ENCODE results near the gene ITGAV.

Gene ITGAV

DNA sequence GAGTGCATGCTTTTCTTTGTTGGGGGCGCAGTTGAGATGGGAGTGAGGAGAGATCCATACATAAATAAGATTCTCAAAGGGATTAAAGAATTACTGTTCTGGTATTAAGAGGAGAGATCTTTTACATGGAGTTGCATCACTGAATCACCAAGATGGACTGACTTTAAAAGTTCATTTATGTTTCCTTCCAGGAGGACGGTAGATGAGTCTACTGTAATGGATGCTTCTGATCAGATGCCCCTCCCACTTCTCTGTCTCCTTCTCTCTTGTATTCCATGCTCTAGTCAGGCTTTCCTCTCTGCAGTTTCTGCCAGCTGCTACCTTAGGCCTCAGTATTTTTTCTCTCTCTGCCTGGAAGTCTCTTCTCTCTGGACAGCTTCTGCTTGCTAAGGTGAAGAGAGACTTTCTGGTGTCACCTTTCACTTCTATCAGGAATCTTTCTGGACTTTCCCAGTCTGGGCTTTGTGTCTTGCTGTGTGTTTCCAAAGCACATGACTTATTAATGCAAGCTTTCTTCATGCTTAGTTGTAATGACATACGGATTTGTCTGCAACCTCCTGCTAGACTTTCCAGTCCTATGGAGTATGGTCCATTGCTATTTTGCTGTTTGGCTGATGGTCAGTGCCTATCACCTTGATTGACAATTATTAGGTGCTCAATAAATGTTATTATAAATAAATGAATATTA is 127.6 kb downstream of the ITGAV start:
- no peak for DNase-seq (ENCODE audit: low read depth in 2 of 2)

GRCh38 chr2:186718122-186718521 is 128.3 kb downstream of the ITGAV start:
- no peak for DNase-seq (ENCODE audit: low read depth in 2 of 2)

GRCh38 chr2:186718903-186719302 is 129.0 kb downstream of the ITGAV start:
- DNase-seq (ENCODE audit: low read depth in 2 of 2), result no peak

GRCh38 chr2:186721956-186722355 is 132.1 kb downstream of the ITGAV start:
- DNase-seq (ENCODE audit: low read depth in 2 of 2), result no peak

- DNase-seq (ENCODE audit: low read depth in 2 of 2), result no peak
Observed at GRCh38 chr2:186724736-186725135, 134.9 kb downstream of the ITGAV start.

DNA sequence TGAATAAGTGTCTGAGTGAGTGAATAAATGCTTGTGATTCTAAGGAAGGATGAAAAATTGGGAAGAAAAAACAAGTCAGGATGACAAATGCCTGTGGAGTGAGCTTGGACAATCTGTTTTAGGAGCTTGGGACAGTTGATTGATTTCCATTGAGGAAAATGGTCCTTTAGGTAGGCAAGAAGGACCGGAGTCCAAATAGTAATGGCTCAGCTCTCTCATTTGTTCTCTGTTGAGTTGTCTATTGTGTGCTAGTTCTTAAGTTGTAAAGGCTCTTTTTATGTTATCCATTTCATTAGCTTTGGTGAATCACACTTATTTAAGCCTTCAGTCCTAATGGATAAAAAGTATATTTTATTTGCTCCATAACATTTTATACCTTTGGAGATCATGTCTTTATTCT is 135.9 kb downstream of the ITGAV start:
- DNase-seq (ENCODE audit: low read depth in 2 of 2), result no peak

DNA sequence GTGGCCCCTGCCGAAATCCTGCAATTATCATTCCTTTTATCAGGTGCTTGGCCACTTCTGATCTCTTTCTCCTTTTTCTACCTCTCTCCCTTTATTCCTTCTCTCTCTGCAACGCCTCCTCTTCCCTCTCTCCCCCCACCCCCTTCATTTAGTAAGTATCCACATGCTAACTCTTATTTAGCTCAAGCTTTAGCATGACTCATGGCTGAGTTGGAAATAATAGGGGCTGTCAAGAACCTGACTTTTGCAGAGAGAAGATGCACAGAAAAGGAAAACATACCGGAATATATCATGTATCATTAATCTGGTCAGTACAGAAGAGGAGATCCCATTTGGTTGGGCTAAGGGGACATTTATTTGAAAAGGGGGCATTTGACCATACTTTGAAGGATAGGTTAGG is 137.1 kb downstream of the ITGAV start:
- DNase-seq (ENCODE audit: low read depth in 2 of 2), result no peak

DNA sequence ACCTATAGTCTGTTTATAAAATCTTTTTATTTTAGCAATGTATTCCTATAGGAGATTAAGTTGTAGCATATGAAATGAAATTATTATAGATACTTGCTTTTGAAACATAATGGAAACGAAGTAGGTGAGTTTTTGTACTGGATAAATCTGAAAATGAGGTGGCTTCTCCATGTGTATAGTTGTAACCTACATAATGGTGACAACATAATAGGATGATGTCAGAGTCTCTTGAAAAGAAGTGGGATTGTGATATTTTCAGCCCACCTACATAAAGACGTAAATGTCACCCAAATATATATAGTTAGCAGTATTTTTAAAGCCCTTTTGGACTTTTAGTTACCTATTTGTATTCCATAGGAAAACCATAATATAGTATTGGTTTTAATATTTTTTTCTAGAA is 138.8 kb downstream of the ITGAV start:
- DNase-seq (ENCODE audit: low read depth in 2 of 2), result no peak
